Upper lobe of left lung (tissue), 6 donors: Measurements from ENCODE around the gene RNF126. TPM values are rescaled to one million over a fixed set of nuclear protein-coding genes. Genes with fewer than 3 reads are reported as not detected.
A peak's percentile ranks its signal among the peaks of the same experiment; 100 is the strongest.

Experiments used
- ATAC-seq, 2 donors: fragments of 200-7000 bp; cut with Tn5 transposase; one replicate each; pipeline ENCODE4 v1.9.1; 2022; ENCODE audit warnings: mild to moderate bottlenecking in 2 of 2, moderate library complexity in 2 of 2; ENCODE audit not compliant: low FRiP score in 2 of 2
- DNase-seq, 2 donors: peaks; one replicate each; pipeline ENCODE4 v3.0.0-alpha.2; 2019 to 2020
- H3K27ac ChIP-seq, 4 donors: fragments of 200-600 bp; sonication (generic); one replicate each; pipeline ENCODE4 v1.5.1; 2016 to 2019
- H3K27me3 ChIP-seq, 4 donors: fragments of 200-600 bp; sonication (generic); one replicate each; pipeline ENCODE4 v1.5.1; 2017 to 2019
- H3K36me3 ChIP-seq, 4 donors: fragments of 200-600 bp; sonication (generic); one replicate each; pipeline ENCODE4 v1.5.1; 2016 to 2019
- H3K4me1 ChIP-seq, 4 donors: fragments of 200-600 bp; sonication (generic); one replicate each; pipeline ENCODE4 v1.5.1; 2018 to 2019
- H3K4me3 ChIP-seq, 4 donors: fragments of 200-600 bp; sonication (generic); one replicate each; pipeline ENCODE4 v1.5.1; 2017 to 2019; ENCODE audit warnings: mild to moderate bottlenecking in 2 of 4, moderate library complexity in 1 of 4
- H3K9me3 ChIP-seq, 4 donors: fragments of 200-600 bp; sonication (generic); one replicate each; pipeline ENCODE4 v1.5.1; 2018 to 2019
- EP300 ChIP-seq, 4 donors: sonication (generic); formaldehyde crosslinking; IDR thresholded peaks; one replicate each; pipeline ENCODE4 v1.5.1; 2017; ENCODE audit warnings: antibody characterized with exemption in 4 of 4, control low read depth in 2 of 4
- POLR2A ChIP-seq, 4 donors: fragments of 450-650 bp; IDR thresholded peaks; one replicate each; pipeline ENCODE4 v1.5.1; 2016 to 2017; ENCODE audit warnings: antibody characterized with exemption in 4 of 4, mild to moderate bottlenecking in 2 of 4
- POLR2AphosphoS5 ChIP-seq, 2 donors: sonication (generic); formaldehyde crosslinking; IDR thresholded peaks; one replicate each; pipeline ENCODE4 v1.5.1; 2017; ENCODE audit warnings: antibody characterized with exemption in 2 of 2
- WGBS, 2 donors: methylation state at CpG; one replicate each; pipeline ENCODE4 v1.1.5; 2017 to 2018; 5-methylcytosine and 5-hydroxymethylcytosine counted together
- total RNA-seq, 6 donors: library from RNA; depleted of rRNA in 4 of 6; stranded (reverse); fragments of >200 nt in 4 of 6; gene quantifications; one replicate each; pipeline versions ENCODE4 v1.1.0 to v1.2.1, GENCODE V29; 2016 to 2021
- TF ChIP-seq, protein P1 (sequence below), 6 experiments: fragments of 450-650 bp in 4 of 6; fragments of 200-600 bp in 2 of 6; sonication (generic) in 2 of 6; IDR thresholded peaks; one replicate each; pipeline ENCODE4 v1.5.1; 2016 to 2019; ENCODE audit warnings: antibody characterized with exemption in 6 of 6
- donor health status: DM: no; HTN: no; CAD: no; lungs with moderate emphysema.
- donor health status: DM: no; HTN: yes; CAD: no; lungs with severe emphysema.

Gene RNF126
- total RNA-seq: 100 to 1,000 TPM in 1 of 6 donors, 10 to 100 TPM in 5; 36.7 to 106 (median 66.3) TPM

DNA sequence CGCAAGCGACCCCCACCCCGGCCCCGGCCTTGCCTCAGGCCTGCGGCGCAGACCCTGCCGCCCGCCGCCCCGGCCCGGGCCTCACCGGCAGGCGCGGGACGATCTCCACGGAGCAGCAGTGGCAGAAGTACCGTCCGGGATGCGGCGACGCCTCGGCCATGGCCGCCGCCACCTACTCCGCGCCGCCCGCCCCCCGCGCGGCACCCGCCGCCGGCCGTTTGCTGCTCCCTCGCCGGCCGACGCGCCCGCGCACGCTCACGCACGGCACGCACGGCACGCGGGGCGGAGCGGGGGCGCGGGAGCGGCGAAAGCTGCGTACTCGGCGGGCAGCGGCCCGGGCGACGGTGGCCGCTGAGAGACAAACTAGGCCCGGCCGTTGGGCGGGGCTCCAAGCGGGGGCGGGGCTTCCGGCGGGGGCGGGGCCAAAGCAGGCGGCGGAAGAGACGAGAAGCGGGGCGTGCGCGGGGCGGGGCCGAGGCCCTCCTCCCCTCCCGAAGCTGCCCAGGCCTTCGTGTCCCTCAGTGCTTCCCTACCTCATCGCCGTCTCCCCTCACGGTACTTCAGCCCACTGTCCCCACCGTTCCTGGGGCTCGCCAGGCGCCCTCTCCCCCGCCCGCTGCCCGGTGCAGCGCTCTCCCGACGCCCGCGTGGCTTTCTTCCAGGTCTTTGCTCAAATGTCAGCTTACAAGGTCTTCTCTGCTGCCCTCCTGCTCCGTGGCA, at the start of gene RNF126:
Gene RNF126 (minus strand): TSS at position 253 of the 720 bp plus-strand sequence. CDS start 93 bp downstream, at position 160.
- DNase-seq: peak; percentile 92 to 100
- Histone ChIP-seq H3K27me3 (no peaks in the 10 kb centered on the region), H3K4me1 (peaks cover 56 to 68% (median 58%) of the 10 kb centered on the region in 4 donors), H3K4me3 (peak within 1 kb of the TSS; percentile 97 to 99 (median 98)), H3K36me3 (peaks cover 0 to 5% (median 0%) of the 10 kb centered on the region in 4 donors), H3K27ac (peak within 1 kb of the TSS; percentile 89 to 96 (median 91)), H3K9me3 (no peaks in the 10 kb centered on the region)
- peak in 2 of 4 donors; percentile 8 to 72 for TF ChIP-seq POLR2A (IDR thresholded peaks at IDR 0.05)
- peak in 1 of 4 donors; percentile 70 for TF ChIP-seq EP300 (IDR thresholded peaks at IDR 0.05)
- TF ChIP-seq, protein P1, sequence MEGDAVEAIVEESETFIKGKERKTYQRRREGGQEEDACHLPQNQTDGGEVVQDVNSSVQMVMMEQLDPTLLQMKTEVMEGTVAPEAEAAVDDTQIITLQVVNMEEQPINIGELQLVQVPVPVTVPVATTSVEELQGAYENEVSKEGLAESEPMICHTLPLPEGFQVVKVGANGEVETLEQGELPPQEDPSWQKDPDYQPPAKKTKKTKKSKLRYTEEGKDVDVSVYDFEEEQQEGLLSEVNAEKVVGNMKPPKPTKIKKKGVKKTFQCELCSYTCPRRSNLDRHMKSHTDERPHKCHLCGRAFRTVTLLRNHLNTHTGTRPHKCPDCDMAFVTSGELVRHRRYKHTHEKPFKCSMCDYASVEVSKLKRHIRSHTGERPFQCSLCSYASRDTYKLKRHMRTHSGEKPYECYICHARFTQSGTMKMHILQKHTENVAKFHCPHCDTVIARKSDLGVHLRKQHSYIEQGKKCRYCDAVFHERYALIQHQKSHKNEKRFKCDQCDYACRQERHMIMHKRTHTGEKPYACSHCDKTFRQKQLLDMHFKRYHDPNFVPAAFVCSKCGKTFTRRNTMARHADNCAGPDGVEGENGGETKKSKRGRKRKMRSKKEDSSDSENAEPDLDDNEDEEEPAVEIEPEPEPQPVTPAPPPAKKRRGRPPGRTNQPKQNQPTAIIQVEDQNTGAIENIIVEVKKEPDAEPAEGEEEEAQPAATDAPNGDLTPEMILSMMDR (IDR thresholded peaks at IDR 0.05): peak in 2 of 6 experiments; percentile 25 to 30
- peak; percentile 35 to 84 for TF ChIP-seq POLR2AphosphoS5 (IDR thresholded peaks at IDR 0.05)
- 0 to 1% methylated on average over 16 to 17 of the region's 97 CpGs for WGBS, 2 donors
- ATAC-seq: peak; percentile 90

DNA sequence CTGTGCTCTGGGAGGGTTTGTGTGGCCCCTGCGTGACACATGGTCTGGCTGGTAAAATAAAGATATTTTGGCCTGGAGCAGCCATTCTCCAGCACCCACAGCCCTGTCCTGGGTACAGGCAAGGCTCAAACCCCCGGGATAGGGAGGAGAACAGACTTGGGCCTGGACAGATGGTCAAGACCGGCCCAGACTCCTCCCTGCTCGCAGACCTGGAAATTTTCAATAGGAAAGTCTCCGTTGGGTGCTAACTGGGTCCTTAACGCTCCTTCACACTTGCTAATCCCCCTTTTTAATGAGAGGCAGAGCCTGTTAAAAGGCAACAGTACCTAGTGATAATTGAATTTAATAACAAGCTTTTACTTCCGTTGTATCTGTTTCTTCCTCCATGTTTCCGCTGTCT, 48.2 kb upstream of the RNF126 start:
- peaks cover 8 to 36% (median 18%) of the 10 kb centered on the region in 4 donors for H3K4me1 ChIP-seq
- no peak overlapping the region for H3K4me3 ChIP-seq
- no peaks in the 10 kb centered on the region for H3K36me3 ChIP-seq
- ATAC-seq (no peak), DNase-seq (no peak)
- TF ChIP-seq, protein P1 (IDR thresholded peaks at IDR 0.05): no peak
- TF ChIP-seq POLR2A (IDR thresholded peaks at IDR 0.05) (no peak), POLR2AphosphoS5 (IDR thresholded peaks at IDR 0.05) (no peak), EP300 (IDR thresholded peaks at IDR 0.05) (no peak)
- 82 to 90% methylated on average over 8 of the region's 8 CpGs for WGBS, 2 donors
- H3K9me3 ChIP-seq: no peaks in the 10 kb centered on the region
- peaks cover 0 to 18% (median 4%) of the 10 kb centered on the region in 4 donors for H3K27me3 ChIP-seq
- peak overlapping the region in 2 of 4 donors; percentile 87 to 91 for H3K27ac ChIP-seq

DNA sequence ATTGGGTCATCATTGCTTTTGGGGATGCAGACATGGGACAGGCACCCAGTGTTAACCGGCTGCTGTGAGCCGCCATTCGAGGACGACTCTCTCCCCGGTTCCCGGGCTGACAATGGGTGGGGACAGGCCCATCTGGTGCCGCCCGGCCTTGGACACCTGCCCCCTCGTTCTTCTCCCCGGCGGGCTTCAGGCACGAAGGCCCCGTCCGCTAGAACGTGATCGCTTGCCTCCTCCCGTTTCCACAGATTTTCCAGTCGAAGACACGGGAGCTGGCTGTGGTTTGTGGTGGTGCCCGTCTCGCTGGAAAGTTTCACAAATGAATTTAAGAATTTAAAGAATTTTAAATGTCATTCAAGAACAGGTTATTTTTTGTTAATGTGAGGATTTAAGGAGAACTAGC, 47.8 kb upstream of the RNF126 start:
- no peak for TF ChIP-seq EP300 (IDR thresholded peaks at IDR 0.05)
- TF ChIP-seq, protein P1 (IDR thresholded peaks at IDR 0.05): no peak
- no peak for TF ChIP-seq POLR2A (IDR thresholded peaks at IDR 0.05)
- TF ChIP-seq POLR2AphosphoS5 (IDR thresholded peaks at IDR 0.05): no peak
- H3K4me1 ChIP-seq: peaks cover 8 to 36% (median 18%) of the 10 kb centered on the region in 4 donors
- H3K4me3 ChIP-seq: peak overlapping the region in 2 of 4 donors; percentile 65 to 86
- ATAC-seq: peak in 1 of 2 donors; percentile 9
- 59 to 62% methylated on average over 12 to 21 of the region's 21 CpGs for WGBS, 2 donors
- peak overlapping the region; percentile 69 to 91 (median 84) for H3K27ac ChIP-seq
- DNase-seq: peak in 1 of 2 donors; percentile 74
- peaks cover 0 to 18% (median 4%) of the 10 kb centered on the region in 4 donors for H3K27me3 ChIP-seq
- H3K9me3 ChIP-seq: no peaks in the 10 kb centered on the region
- no peaks in the 10 kb centered on the region for H3K36me3 ChIP-seq

DNA sequence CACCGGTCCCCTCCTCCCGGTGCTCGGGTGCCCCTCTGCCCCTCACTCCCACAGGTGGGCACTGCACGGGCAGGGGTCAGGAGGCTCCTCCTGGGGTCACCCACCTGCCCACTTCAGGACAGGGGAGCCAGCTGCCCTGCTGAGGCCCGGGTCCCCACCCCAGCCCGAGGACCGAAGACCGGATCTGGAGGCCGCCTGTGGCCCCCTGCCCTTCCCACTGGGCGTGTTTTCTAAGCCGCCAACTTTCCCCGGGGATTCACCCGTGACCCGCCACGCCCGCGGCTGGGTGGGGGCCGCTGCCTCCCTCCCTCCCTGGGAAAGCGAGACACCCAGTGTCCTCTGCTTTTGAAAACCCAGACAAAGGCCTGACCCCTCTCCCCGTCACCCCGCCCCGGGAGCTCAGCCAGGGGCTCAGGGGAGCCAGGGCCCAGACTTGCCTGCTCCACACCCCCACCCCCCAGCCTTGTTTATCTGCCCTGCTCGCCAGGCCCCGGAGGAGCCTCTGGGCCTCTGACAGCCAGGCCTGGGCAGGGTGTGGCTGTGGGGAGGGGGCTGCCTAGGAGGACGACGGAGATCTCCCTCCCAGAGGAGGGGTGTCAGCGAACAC, 47.1 kb upstream of the RNF126 start:
- TF ChIP-seq, protein P1 (IDR thresholded peaks at IDR 0.05): peak in 1 of 6 experiments; percentile 5
- peak in 1 of 4 donors; percentile 9 for TF ChIP-seq POLR2A (IDR thresholded peaks at IDR 0.05)
- TF ChIP-seq POLR2AphosphoS5 (IDR thresholded peaks at IDR 0.05): peak in 1 of 2 donors; percentile 16
- TF ChIP-seq EP300 (IDR thresholded peaks at IDR 0.05): no peak
- H3K36me3 ChIP-seq: no peaks in the 10 kb centered on the region
- DNase-seq (peak in 1 of 2 donors; percentile 85), ATAC-seq (peak; percentile 32 to 78)
- H3K4me1 ChIP-seq: peaks cover 8 to 36% (median 18%) of the 10 kb centered on the region in 4 donors
- peak overlapping the region; percentile 51 to 86 (median 72) for H3K4me3 ChIP-seq
- H3K27ac ChIP-seq: peak overlapping the region; percentile 69 to 91 (median 84)
- 36 to 53% methylated on average over 13 to 27 of the region's 27 CpGs for WGBS, 2 donors
- H3K9me3 ChIP-seq: no peaks in the 10 kb centered on the region
- H3K27me3 ChIP-seq: peaks cover 0 to 18% (median 4%) of the 10 kb centered on the region in 4 donors
